Astrocyte (in vitro differentiated cells and primary cell): ENCODE measurements around the gene TOP3A. TPM values are rescaled to one million over a fixed set of nuclear protein-coding genes. Genes with fewer than 3 reads are reported as not detected.
A peak's percentile ranks its signal among the peaks of the same experiment; 100 is the strongest.

Experiments used
- DNase-seq: peaks from one replicate; pipeline ENCODE4 v3.0.0-alpha.2; 2010; ENCODE audit warnings: low read depth
- FAIRE-seq: peaks from 2 replicates; lab custom pipeline; 2011; peaks lifted over from hg19 to GRCh38; lab: Jason Lieb, UNC
- H2AFZ ChIP-seq: 2 replicates; pipeline ENCODE4 v1.6.0; 2012; ENCODE audit warnings: low read depth, low read length, inconsistent platforms
- H3K27ac ChIP-seq: 2 replicates; pipeline ENCODE4 v1.5.1; 2011; ENCODE audit warnings: low read depth, low read length, inconsistent platforms
- H3K27me3 ChIP-seq: 2 replicates; pipeline ENCODE4 v1.6.0; 2011; ENCODE audit warnings: low read length, inconsistent platforms; ENCODE audit not compliant: insufficient read depth
- H3K36me3 ChIP-seq: 2 replicates; pipeline ENCODE4 v1.5.1; 2011; ENCODE audit warnings: low read length, inconsistent platforms; ENCODE audit not compliant: insufficient read depth
- H3K4me1 ChIP-seq: 2 replicates; pipeline ENCODE4 v1.5.1; 2011; ENCODE audit warnings: low read length, inconsistent platforms; ENCODE audit not compliant: insufficient read depth
- H3K4me2 ChIP-seq: 2 replicates; pipeline ENCODE4 v1.6.0; 2012; ENCODE audit warnings: low read length, inconsistent platforms
- H3K4me3 ChIP-seq: 2 replicates; pipeline ENCODE4 v1.5.1; 2011; ENCODE audit warnings: low read depth, mild to moderate bottlenecking, low read length, inconsistent platforms; ENCODE audit not compliant: insufficient read depth
- H3K79me2 ChIP-seq: 2 replicates; pipeline ENCODE4 v1.6.0; 2012; ENCODE audit warnings: mild to moderate bottlenecking, low read length, inconsistent platforms; ENCODE audit not compliant: insufficient read depth
- H3K9ac ChIP-seq: 2 replicates; pipeline ENCODE4 v1.6.0; 2012; ENCODE audit warnings: mild to moderate bottlenecking, low read length, inconsistent platforms
- H3K9me3 ChIP-seq: 2 replicates; pipeline ENCODE4 v1.5.1; 2012; ENCODE audit warnings: low read depth, mild to moderate bottlenecking, low read length, inconsistent platforms; ENCODE audit not compliant: insufficient read depth
- H4K20me1 ChIP-seq: 2 replicates; pipeline ENCODE4 v1.6.0; 2012; ENCODE audit warnings: low read length, inconsistent platforms; ENCODE audit not compliant: insufficient read depth
- H3K27ac Mint-ChIP-seq: one replicate; pipeline ENCODE4 v1.8.0; 2021; ENCODE audit warnings: mild to moderate bottlenecking, mixed read lengths; ENCODE audit not compliant: unreplicated experiment
- H3K27me3 Mint-ChIP-seq: one replicate; pipeline ENCODE4 v1.8.0; 2021; ENCODE audit warnings: low read depth, mixed read lengths; ENCODE audit not compliant: unreplicated experiment
- H3K36me3 Mint-ChIP-seq: one replicate; pipeline ENCODE4 v1.8.0; 2021; ENCODE audit warnings: low read depth, mixed read lengths; ENCODE audit not compliant: unreplicated experiment
- H3K4me1 Mint-ChIP-seq: one replicate; pipeline ENCODE4 v1.8.0; 2021; ENCODE audit warnings: low read depth, mixed read lengths; ENCODE audit not compliant: unreplicated experiment
- H3K4me3 Mint-ChIP-seq: one replicate; pipeline ENCODE4 v1.8.0; 2021; ENCODE audit warnings: mild to moderate bottlenecking, moderate library complexity, mixed read lengths; ENCODE audit not compliant: unreplicated experiment
- H3K9me3 Mint-ChIP-seq: one replicate; pipeline ENCODE4 v1.8.0; 2021; ENCODE audit warnings: mild to moderate bottlenecking, mixed read lengths; ENCODE audit not compliant: unreplicated experiment
- EZH2 ChIP-seq: IDR thresholded peaks from 2 replicates; pipeline ENCODE4 v1.6.1; 2012; ENCODE audit warnings: mild to moderate bottlenecking, low read length, inconsistent platforms; ENCODE audit not compliant: insufficient read depth
- total RNA-seq: library from RNA; stranded (reverse); gene quantifications from 2 replicates; pipeline ENCODE4 v1.2.1, GENCODE V29; 2021
- TF ChIP-seq, protein P1 (sequence below): IDR thresholded peaks from 2 replicates; pipeline ENCODE4 v1.5.1; 2011; ENCODE audit warnings: low read depth, mild to moderate bottlenecking, inconsistent platforms, low read length, moderate library complexity; ENCODE audit not compliant: insufficient read depth

Gene TOP3A
- total RNA-seq, 1 donor from 2014 or later, result 31.0 TPM

GRCh38 chr17:18321309-18321708, 6.5 kb upstream of the TOP3A start:
- Mint-ChIP-seq H3K9me3 (peaks cover 6% of the 10 kb centered on the region), H3K27ac (no peak overlapping the region), H3K36me3 (peaks cover 36% of the 10 kb centered on the region), H3K4me3 (peak overlapping the region; percentile 50), H3K27me3 (no peaks in the 10 kb centered on the region), H3K4me1 (peaks cover 27% of the 10 kb centered on the region)
- H3K79me2 ChIP-seq, result peaks cover 75% of the 10 kb centered on the region
- no peaks in the 10 kb centered on the region for H3K27me3 ChIP-seq
- no peak overlapping the region for H3K4me3 ChIP-seq
- no peak overlapping the region for H3K9ac ChIP-seq
- no peak overlapping the region for H3K4me2 ChIP-seq
- no peak overlapping the region for H2AFZ ChIP-seq
- peaks cover 16% of the 10 kb centered on the region for H3K36me3 ChIP-seq
- H3K4me1 ChIP-seq, result peaks cover 19% of the 10 kb centered on the region
- H4K20me1 ChIP-seq, result peaks cover 82% of the 10 kb centered on the region
- H3K27ac ChIP-seq, result no peak overlapping the region
- no peaks in the 10 kb centered on the region for H3K9me3 ChIP-seq
- FAIRE-seq (no peak), DNase-seq (no peak)
- TF ChIP-seq, protein P1, sequence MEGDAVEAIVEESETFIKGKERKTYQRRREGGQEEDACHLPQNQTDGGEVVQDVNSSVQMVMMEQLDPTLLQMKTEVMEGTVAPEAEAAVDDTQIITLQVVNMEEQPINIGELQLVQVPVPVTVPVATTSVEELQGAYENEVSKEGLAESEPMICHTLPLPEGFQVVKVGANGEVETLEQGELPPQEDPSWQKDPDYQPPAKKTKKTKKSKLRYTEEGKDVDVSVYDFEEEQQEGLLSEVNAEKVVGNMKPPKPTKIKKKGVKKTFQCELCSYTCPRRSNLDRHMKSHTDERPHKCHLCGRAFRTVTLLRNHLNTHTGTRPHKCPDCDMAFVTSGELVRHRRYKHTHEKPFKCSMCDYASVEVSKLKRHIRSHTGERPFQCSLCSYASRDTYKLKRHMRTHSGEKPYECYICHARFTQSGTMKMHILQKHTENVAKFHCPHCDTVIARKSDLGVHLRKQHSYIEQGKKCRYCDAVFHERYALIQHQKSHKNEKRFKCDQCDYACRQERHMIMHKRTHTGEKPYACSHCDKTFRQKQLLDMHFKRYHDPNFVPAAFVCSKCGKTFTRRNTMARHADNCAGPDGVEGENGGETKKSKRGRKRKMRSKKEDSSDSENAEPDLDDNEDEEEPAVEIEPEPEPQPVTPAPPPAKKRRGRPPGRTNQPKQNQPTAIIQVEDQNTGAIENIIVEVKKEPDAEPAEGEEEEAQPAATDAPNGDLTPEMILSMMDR, result peak; percentile 17
- no peak for TF ChIP-seq EZH2

DNA sequence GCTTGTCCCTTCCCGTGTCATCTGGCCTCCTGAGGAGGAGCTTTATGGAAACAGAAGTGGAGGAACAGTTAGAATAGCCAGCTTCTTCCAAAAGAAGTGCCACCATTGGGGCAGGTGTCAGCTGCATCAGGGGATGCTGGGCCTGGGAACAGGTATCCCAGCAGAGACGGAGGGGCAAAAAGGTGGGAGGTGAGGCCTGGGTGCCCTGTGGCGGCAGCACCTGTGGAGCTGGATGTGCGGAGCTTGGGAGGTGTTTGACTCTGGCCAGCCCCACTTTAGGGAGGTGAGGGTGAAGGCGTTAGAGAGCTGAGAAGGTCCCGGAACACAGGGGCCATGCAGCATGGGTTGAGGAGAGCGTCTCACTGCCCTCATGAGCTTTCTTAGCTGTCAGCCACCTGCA, 5.5 kb upstream of the TOP3A start:
- Histone ChIP-seq H3K4me1 (peaks cover 27% of the 10 kb centered on the region), H4K20me1 (peaks cover 81% of the 10 kb centered on the region), H3K79me2 (peaks cover 85% of the 10 kb centered on the region), H3K36me3 (peaks cover 16% of the 10 kb centered on the region), H3K4me3 (no peak overlapping the region), H3K4me2 (peak overlapping the region; percentile 51), H2AFZ (no peak overlapping the region), H3K27me3 (no peaks in the 10 kb centered on the region), H3K9me3 (no peaks in the 10 kb centered on the region), H3K9ac (no peak overlapping the region), H3K27ac (no peak overlapping the region)
- Mint-ChIP-seq H3K27ac (no peak overlapping the region), H3K36me3 (peaks cover 34% of the 10 kb centered on the region), H3K9me3 (peaks cover 6% of the 10 kb centered on the region), H3K4me1 (peaks cover 35% of the 10 kb centered on the region), H3K27me3 (no peaks in the 10 kb centered on the region), H3K4me3 (no peak overlapping the region)
- DNase-seq (no peak), FAIRE-seq (no peak)
- no peak for TF ChIP-seq EZH2
- TF ChIP-seq, protein P1, result no peak

- Histone ChIP-seq H3K9ac (peak overlapping the region; percentile 36), H3K4me3 (no peak overlapping the region), H3K27me3 (no peaks in the 10 kb centered on the region), H3K9me3 (no peaks in the 10 kb centered on the region), H2AFZ (no peak overlapping the region), H3K4me1 (peaks cover 27% of the 10 kb centered on the region), H3K36me3 (peaks cover 10% of the 10 kb centered on the region), H4K20me1 (peaks cover 75% of the 10 kb centered on the region), H3K79me2 (peaks cover 81% of the 10 kb centered on the region), H3K4me2 (peak overlapping the region; percentile 51), H3K27ac (no peak overlapping the region)
- Mint-ChIP-seq H3K9me3 (peaks cover under 1% of the 10 kb centered on the region), H3K27me3 (no peaks in the 10 kb centered on the region), H3K36me3 (peaks cover 28% of the 10 kb centered on the region), H3K27ac (no peak overlapping the region), H3K4me1 (peaks cover 35% of the 10 kb centered on the region), H3K4me3 (peak overlapping the region; percentile 74)
- no peak for TF ChIP-seq EZH2
- TF ChIP-seq, protein P1, result peak; percentile 30
- DNase-seq (peak; percentile 27), FAIRE-seq (peak; percentile 72)
These were observed 4.9 kb upstream of the TOP3A start for GRCh38 chr17:18319604-18320256.
